DOHH2 (cell line): ENCODE results near the gene ARL6IP6.

Experiments
- EZH2phosphoT487 ChIP-seq: fragments of 200-600 bp; sonication (generic); IDR thresholded peaks from 2 replicates; pipeline ENCODE4 v1.6.1; 2017; ENCODE audit warnings: borderline replicate concordance, mild to moderate bottlenecking, antibody characterized with exemption, low read length, moderate library complexity, mixed read lengths
- TF ChIP-seq, protein P1 (sequence below): fragments of 200-600 bp; sonication (generic); IDR thresholded peaks from one replicate; pipeline ENCODE4 v1.5.1; 2014; ENCODE audit warnings: antibody characterized with exemption, mild to moderate bottlenecking, low read depth, low read length; ENCODE audit not compliant: poor library complexity, severe bottlenecking

DNA sequence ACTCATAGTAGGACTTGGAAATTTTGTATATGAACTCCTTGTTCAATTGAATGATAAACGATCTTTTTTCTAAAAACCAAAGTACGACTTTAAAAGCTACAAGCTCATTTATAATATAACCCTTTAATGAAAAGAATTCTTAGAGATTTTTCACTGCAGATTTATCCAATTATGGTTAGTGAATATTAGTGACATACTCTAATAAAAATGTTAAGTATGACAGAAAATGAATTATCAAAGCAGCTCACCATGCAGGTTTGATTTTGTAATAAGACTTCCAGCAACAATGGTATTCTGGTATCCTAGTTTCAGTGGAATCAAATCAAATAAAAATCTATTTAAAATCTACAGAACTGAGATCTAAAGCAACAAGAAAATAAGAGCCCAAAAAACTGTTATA lies 39.6 kb upstream of the ARL6IP6 start:
- TF ChIP-seq, protein P1, sequence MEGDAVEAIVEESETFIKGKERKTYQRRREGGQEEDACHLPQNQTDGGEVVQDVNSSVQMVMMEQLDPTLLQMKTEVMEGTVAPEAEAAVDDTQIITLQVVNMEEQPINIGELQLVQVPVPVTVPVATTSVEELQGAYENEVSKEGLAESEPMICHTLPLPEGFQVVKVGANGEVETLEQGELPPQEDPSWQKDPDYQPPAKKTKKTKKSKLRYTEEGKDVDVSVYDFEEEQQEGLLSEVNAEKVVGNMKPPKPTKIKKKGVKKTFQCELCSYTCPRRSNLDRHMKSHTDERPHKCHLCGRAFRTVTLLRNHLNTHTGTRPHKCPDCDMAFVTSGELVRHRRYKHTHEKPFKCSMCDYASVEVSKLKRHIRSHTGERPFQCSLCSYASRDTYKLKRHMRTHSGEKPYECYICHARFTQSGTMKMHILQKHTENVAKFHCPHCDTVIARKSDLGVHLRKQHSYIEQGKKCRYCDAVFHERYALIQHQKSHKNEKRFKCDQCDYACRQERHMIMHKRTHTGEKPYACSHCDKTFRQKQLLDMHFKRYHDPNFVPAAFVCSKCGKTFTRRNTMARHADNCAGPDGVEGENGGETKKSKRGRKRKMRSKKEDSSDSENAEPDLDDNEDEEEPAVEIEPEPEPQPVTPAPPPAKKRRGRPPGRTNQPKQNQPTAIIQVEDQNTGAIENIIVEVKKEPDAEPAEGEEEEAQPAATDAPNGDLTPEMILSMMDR: no peak
- no peak for TF ChIP-seq EZH2phosphoT487
